ENCODE results near the gene OR4D6. TPM values are rescaled to one million over a fixed set of nuclear protein-coding genes. Genes with fewer than 3 reads are reported as not detected.

The OR4D6 gene
- total RNA-seq (ENCODE audit: low replicate concordance) = not detected in 2 replicates

DNA sequence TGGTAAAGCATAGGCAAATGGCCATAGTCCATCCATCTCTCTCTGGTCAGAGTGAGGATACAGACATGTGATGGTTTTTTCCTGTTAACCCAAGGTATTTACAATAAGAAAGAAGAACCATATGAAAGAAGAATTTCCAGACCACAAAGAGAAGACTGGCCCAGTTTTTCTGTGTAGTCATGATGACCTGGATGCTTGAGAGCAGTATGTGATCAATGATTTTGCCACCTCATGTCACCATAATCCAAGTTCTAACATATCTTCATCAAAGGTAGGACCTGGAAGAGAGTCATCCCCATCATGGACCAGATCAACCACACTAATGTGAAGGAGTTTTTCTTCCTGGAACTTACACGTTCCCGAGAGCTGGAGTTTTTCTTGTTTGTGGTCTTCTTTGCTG is at the start of gene OR4D6:
Gene OR4D6 (plus strand): TSS at position 301 of the 400 bp plus-strand sequence. CDS start 0 bp downstream, at position 301.
- TF ChIP-seq EZH2 (IDR thresholded peaks at IDR 0.05) (no peak), EZH2phosphoT487 (IDR thresholded peaks at IDR 0.05) (no peak)
- TF ChIP-seq, protein P1, sequence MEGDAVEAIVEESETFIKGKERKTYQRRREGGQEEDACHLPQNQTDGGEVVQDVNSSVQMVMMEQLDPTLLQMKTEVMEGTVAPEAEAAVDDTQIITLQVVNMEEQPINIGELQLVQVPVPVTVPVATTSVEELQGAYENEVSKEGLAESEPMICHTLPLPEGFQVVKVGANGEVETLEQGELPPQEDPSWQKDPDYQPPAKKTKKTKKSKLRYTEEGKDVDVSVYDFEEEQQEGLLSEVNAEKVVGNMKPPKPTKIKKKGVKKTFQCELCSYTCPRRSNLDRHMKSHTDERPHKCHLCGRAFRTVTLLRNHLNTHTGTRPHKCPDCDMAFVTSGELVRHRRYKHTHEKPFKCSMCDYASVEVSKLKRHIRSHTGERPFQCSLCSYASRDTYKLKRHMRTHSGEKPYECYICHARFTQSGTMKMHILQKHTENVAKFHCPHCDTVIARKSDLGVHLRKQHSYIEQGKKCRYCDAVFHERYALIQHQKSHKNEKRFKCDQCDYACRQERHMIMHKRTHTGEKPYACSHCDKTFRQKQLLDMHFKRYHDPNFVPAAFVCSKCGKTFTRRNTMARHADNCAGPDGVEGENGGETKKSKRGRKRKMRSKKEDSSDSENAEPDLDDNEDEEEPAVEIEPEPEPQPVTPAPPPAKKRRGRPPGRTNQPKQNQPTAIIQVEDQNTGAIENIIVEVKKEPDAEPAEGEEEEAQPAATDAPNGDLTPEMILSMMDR (IDR thresholded peaks at IDR 0.05) = no peak
- H3K36me3 Mint-ChIP-seq = no peaks in the 10 kb centered on the region
- Histone ChIP-seq H3K79me2 (ENCODE audit: low read depth) (no peaks in the 10 kb centered on the region), H3K27me3 (no peaks in the 10 kb centered on the region), H4K20me1 (ENCODE audit: low read depth) (no peaks in the 10 kb centered on the region), H3K36me3 (no peaks in the 10 kb centered on the region), H3F3A (ENCODE audit: low read depth) (no peaks in the 10 kb centered on the region), H3K4me2 (no peak within 1 kb of the TSS), H3K4me3 (no peak within 1 kb of the TSS), H2AFZ (replicated peaks) (no peak within 1 kb of the TSS), H3K9ac (no peak within 1 kb of the TSS), H3K27ac (no peak within 1 kb of the TSS), H3K9me3 (ENCODE audit: low read depth) (no peaks in the 10 kb centered on the region), H3K4me1 (peaks cover 4% of the 10 kb centered on the region)
- DNase-seq (ENCODE audit: low spot score) = no peak
- peaks cover 3% of the 10 kb centered on the region for H3K27me3 Mint-ChIP-seq (ENCODE audit: insufficient read depth, low read depth)
- no peak within 1 kb of the TSS for H3K4me3 Mint-ChIP-seq
- H3K27ac Mint-ChIP-seq = no peak within 1 kb of the TSS
- peaks cover 7% of the 10 kb centered on the region for H3K9me3 Mint-ChIP-seq
- peaks cover 3% of the 10 kb centered on the region for H3K4me1 Mint-ChIP-seq

DNA sequence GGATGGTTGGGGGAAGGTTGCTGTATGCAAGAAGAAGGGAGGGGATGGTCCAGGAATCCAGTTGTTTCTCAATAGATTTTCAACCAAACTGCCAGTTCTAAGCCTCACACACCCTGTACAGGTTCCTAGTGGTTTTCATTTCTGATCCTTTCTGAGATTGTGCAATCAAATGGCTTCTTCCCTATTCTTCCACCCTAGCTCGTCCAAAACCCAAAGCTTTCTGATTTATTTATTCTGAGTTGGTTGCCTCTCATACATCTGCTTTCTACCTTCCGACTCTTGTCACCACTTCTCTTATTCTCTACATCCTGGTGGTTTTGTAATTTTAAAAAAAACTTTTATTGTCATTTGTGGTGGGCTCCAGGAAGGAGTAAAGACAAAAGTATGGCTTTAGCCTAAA is 43.1 kb upstream of the OR4D6 start:
- Histone ChIP-seq H3K27me3 (no peaks in the 10 kb centered on the region), H4K20me1 (ENCODE audit: low read depth) (no peaks in the 10 kb centered on the region), H3K9me3 (ENCODE audit: low read depth) (no peaks in the 10 kb centered on the region), H3K27ac (no peak overlapping the region), H3K4me1 (no peaks in the 10 kb centered on the region), H3K4me2 (no peak overlapping the region), H3K79me2 (ENCODE audit: low read depth) (no peaks in the 10 kb centered on the region), H3F3A (ENCODE audit: low read depth) (no peaks in the 10 kb centered on the region), H3K4me3 (no peak overlapping the region), H2AFZ (replicated peaks) (no peak overlapping the region), H3K9ac (no peak overlapping the region), H3K36me3 (no peaks in the 10 kb centered on the region)
- DNase-seq (ENCODE audit: low spot score) = no peak
- Mint-ChIP-seq H3K4me1 (no peaks in the 10 kb centered on the region), H3K4me3 (no peak overlapping the region), H3K27me3 (ENCODE audit: insufficient read depth, low read depth) (no peaks in the 10 kb centered on the region), H3K9me3 (peaks cover 2% of the 10 kb centered on the region), H3K36me3 (no peaks in the 10 kb centered on the region), H3K27ac (no peak overlapping the region)
- TF ChIP-seq EZH2phosphoT487 (IDR thresholded peaks at IDR 0.05) (no peak), EZH2 (IDR thresholded peaks at IDR 0.05) (no peak)
- TF ChIP-seq, protein P1 (IDR thresholded peaks at IDR 0.05) = no peak

DNA sequence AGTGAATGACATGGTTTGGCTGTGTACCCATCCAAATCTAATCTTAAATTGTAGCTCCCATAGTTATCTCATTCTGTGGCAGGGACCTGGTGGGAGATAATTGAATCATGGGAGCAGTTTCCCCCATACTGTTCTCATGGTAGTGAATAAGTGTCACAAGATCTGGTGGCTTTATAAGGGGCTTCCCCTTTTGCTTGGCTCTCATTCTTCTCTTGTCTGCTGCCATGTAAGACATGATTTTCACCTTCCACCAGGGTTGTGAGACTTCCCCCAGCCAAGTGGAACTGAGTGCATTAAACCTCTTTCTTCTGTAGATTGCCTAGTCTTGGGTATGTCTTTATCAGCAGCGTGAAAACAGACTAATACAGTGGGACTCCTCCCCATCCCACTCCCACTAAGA is 41.6 kb upstream of the OR4D6 start:
- H3K27me3 ChIP-seq = no peaks in the 10 kb centered on the region
- no peak overlapping the region for H3K9ac ChIP-seq
- no peaks in the 10 kb centered on the region for H3K4me1 Mint-ChIP-seq
- H3K4me2 ChIP-seq = no peak overlapping the region
- no peaks in the 10 kb centered on the region for H3K27me3 Mint-ChIP-seq (ENCODE audit: insufficient read depth, low read depth)
- H3K9me3 ChIP-seq (ENCODE audit: low read depth) = no peaks in the 10 kb centered on the region
- no peaks in the 10 kb centered on the region for H3F3A ChIP-seq (ENCODE audit: low read depth)
- TF ChIP-seq, protein P1 (IDR thresholded peaks at IDR 0.05) = no peak
- TF ChIP-seq EZH2phosphoT487 (IDR thresholded peaks at IDR 0.05) (no peak), EZH2 (IDR thresholded peaks at IDR 0.05) (no peak)
- no peak overlapping the region for H3K4me3 ChIP-seq
- no peaks in the 10 kb centered on the region for H4K20me1 ChIP-seq (ENCODE audit: low read depth)
- no peak overlapping the region for H3K27ac Mint-ChIP-seq
- no peak overlapping the region for H2AFZ ChIP-seq (replicated peaks)
- H3K79me2 ChIP-seq (ENCODE audit: low read depth) = no peaks in the 10 kb centered on the region
- no peaks in the 10 kb centered on the region for H3K36me3 Mint-ChIP-seq
- no peak for DNase-seq (ENCODE audit: low spot score)
- no peaks in the 10 kb centered on the region for H3K4me1 ChIP-seq
- H3K36me3 ChIP-seq = no peaks in the 10 kb centered on the region
- no peak overlapping the region for H3K4me3 Mint-ChIP-seq
- H3K27ac ChIP-seq = no peak overlapping the region
- H3K9me3 Mint-ChIP-seq = peaks cover 2% of the 10 kb centered on the region
